HUDEP-2 (cell line): ENCODE data around the gene NAPEPLD.
"Not testable (repeated sequence)": the region's sequence is repeated elsewhere in the genome, so short reads cannot be mapped to it uniquely, and the experiment has no call there.

Experiments used
- DNase-seq, 76 experiments: peaks; one replicate each; lab custom pipeline; 2025; ENCODE audit not compliant: unreplicated experiment in 76 of 76; lab: John Stamatoyannopoulos, UW

NAPEPLD gene

DNA sequence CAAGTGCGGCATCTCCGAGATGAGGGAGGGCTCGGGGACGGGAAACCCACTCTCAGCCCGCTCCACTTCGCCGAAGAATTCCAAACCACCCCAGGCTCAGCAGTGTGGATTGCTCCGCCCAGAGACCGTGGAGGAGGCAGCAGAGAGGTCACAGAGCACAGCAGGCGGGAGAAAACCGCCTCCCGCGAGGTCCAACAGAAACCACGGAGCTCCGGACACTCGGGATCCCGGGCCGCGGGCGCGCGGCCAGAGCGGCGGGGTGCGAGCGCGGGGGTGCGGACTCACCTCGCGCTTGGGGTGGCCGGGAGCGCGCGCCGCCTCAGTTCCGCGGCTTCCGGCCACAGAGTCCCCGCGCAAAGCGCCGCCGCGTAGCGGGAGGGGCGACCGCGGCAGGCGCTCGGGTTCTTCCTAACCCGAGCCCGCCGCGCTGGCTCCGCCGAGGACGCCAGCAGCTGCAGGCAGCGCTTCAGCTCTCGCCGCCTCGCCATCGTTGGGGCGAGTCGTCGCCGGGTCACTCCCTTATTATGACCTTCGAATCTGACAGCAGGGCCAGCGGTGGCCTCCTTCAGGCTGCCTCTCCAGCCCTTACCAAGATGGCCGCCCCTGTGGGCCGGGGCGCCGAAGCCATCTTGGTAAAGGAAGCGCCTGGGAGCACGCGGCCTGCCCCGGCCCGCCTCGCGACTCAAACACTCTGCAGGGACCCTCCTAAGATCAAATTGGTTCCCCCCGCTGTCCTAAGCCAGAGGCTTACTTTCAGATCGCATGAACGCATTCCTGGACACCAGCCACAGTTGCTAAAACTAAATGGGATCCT lies at the start of gene NAPEPLD:
NAPEPLD (minus strand) TSS at position 106 of the 814 bp plus-strand sequence. CDS start 20,323 bp downstream, outside the sequence.
- DNase-seq, result peak in 74 of 76 experiments; percentile 24 to 89 (median 72)

DNA sequence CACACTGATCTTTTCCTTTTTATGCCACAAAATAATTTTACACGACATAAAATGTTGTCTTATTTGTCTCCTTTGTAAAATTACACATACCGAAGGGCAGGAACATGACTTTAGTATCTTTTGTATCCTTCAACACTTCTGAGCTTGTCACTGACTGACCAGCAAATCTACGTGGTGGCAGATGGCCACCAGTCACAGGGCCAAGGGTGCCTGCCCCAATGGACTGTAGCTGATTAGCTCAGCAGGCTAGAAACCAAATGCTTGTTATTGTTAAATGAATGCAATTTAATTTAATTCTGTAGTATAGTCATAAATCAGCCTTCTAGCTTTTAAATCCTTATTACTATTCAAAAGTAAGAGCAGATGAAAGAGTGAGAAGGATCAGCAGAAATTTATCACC lies 49.2 kb upstream of the NAPEPLD start:
- DNase-seq, result not testable (repeated sequence)

DNA sequence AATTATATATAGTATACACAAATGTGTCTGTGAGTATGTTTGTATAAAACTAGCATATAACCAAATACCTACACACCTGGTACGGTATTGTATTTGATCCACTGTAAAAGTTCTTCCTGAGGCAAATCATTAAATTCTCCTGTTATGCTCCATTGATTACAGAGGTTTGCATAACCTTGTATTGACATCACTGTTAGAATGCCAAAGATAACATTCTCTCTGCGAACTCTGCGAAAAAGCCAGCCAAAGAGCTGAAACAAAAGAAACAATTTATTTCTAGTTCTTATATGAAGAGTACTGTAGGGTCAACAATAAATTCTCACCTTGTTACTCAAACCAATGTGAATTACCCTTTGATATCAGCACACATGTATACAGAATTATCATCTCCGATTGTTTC lies 46.5 kb upstream of the NAPEPLD start:
- not testable (repeated sequence) for DNase-seq

DNA sequence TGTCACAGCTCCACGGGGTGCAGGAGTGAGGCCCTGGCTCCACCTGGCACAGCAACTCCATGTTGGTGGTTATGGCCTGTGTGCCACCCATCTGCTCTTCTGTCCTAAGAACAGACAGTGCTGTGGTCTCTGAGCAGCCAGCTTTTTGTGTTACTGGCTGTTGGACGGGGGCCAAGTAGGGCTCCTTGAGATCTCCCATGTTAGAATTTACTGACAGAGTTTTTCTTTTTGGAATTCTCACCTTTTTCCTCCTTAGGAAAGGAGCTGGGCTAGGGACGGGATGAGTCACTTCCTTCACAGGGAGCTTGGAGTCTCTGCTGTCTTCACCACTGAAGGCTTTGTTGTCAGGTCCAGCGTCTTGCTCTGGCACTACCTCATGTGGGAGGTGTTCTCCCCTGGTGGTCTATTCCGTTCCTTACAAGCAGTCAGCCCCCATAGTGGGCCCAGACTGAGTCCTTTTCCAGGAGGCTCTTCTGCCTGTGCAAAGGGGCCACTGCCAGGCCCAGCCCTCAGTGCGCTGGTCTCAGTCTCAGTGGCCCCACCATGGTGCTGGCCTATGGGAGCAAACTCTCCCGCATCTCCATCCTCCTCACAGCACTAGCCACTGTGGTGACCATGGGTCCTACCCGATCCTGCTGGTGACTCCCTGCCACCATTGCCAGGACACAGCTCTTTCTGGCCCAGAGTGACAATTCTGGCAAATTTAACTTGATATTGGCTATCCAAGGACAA lies 23.7 kb upstream of the NAPEPLD start:
- DNase-seq, result not testable (repeated sequence)

DNA sequence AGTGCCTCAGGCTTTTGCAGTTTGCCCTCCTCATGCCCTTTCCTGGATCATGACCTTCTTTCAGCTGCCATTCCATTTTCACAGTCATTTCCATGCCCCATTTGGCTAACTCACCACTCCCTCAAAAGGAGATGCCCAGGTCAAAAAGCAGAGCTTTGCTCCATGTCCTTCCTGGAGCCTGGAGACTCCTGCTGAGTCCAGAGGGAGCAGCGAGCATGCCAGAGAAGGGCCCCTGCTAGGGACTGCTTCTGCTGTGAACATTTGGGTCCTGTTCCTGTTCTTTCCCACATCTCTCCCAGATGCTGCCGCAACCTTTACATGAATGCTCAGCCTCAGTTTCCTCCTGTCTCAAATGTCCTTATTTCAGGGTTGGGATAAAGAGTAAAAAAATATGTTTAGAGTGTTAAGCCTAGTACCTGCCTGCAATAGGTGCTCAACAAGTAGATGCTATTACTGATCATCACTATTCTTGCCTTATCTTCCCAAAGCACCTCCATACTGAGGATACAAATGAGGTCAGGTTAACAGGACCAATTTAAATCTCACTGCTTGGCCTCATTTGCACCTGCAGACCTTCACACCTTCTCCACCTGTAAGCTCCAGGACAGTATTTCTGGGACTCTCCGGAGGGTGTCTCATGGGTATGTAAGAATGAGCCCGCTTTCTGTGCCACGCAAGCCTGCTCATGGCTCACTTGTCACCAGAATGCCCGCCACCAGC lies 23.0 kb upstream of the NAPEPLD start:
- DNase-seq, result not testable (repeated sequence)

DNA sequence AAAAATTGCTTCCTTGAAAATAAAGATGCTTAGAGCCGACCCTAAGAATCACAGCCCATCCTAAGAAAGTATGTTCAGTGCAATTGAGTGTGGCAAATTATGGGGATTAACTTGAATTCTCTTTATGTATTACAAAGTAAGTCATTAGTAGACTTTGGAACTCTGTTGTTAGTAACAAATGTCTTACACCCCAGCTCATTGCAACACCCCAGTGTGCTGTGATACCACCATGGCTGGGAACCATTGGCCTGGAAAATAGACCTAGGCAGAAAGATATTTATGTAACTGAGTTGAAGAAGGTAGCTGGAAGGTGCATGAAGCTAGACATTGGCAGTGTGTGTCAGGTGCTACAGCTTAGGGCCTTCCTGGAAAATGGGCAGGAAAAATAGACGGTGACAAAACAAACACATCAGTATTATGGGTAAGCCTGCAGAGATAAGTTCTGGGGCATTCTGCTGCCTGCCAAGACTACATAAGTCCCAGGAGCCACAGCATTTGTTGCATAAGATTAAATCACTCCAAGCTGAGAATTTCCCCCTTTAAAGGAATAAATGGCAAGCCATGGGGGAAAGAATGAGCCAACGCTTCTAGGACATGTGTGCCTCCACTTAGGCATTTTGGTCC lies 18.1 kb upstream of the NAPEPLD start:
- DNase-seq, result not testable (repeated sequence)

DNA sequence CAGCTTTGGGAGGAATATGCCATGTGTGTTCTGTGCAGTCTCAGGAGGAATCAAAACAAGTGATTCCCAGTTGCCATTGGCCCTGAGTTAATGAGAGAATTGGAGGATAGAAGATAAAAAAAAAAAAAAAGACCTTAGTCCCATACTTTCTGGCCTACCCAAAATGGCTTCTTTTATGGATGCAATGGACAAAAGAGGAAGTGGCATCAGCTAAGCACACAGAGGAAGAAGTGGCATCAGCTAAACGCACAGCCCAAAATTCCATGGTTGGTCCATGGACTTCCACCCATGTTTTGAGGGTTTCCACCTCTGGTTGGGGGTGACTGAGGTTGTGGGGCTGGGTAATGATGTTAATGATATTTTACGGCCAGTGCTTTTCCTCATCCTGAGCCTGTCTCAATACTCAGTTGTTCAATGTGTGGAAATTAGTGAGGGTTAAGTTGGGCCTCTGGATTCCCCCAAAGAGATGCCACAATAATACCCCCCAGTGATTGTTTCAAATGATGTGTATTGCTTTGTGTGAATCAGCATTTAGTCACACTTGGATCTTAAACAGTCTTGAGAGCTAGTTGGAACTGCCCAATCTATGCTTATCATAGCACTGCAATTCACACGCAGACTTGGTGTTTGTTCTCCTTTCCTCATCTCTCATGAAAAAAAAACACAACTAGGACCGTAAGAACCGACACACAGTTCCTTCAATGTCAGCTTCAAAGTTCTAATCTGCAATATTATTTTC lies 14.4 kb upstream of the NAPEPLD start:
- not testable (repeated sequence) for DNase-seq

DNA sequence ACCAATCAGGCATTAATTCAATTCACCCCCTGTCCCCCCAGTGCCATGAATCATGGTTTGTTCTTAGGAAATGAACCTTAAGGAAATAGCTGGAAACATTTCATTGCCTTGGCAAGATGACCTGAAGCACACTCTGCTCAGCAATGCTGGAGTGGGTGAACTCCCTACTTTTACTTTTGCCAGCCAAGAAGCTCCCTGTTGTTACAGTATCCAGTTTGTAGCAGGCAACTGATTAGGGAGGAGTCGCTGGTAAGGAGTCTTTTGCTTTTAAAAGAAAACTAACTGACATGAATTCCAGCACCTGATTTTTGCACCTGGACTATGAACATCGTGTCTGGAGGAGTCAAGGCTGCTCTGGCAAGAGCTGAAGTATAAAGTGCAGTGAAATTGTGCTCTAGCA lies 13.7 kb upstream of the NAPEPLD start:
- DNase-seq, result not testable (repeated sequence)

DNA sequence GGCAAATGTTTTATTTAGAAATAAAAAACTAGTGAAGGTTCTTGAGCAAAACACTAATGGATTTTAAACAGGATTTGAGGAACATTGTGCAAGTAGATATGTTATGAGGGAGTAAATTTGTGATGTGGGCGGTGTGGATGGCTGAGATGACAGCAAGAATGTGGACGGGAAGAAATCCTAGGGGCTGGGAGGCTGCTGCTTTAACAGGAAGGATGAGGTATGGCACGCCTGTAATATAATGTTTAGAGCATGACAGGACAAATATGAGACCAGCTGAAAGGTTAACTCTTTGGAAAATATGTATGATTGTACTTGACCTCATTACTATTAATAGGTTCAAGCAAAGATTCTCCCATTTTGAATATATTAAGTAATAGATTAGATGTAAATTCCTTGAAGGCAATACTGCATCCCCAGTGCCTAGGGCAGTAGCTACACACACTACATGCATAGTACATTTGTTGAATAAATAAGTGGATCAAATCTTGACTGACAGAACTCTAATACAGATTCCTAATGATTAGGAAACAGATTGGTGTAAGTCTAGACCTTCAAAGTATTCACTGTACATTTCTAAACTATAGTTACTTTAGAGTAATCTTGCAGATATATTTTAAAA lies 13.2 kb upstream of the NAPEPLD start:
- DNase-seq, result not testable (repeated sequence)

DNA sequence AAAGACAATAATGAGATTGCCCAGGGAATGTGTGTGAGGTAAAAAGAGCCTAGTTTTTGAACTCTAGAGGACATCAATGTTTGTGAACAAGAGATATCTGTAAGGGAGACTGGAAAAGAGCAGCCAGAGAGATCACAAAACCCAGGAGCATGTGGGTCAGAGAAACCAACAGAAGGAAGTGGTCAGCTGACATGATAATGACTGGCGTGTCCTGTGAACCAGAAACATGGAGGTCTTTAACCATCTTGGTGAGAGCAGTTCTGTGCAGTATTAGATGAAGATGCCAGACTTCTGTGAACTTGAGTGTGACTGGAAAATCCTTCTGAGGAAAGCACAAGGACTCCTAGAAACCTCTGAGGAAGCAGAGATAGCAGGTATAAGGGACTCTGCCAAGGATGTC lies 10.2 kb upstream of the NAPEPLD start:
- not testable (repeated sequence) for DNase-seq

DNA sequence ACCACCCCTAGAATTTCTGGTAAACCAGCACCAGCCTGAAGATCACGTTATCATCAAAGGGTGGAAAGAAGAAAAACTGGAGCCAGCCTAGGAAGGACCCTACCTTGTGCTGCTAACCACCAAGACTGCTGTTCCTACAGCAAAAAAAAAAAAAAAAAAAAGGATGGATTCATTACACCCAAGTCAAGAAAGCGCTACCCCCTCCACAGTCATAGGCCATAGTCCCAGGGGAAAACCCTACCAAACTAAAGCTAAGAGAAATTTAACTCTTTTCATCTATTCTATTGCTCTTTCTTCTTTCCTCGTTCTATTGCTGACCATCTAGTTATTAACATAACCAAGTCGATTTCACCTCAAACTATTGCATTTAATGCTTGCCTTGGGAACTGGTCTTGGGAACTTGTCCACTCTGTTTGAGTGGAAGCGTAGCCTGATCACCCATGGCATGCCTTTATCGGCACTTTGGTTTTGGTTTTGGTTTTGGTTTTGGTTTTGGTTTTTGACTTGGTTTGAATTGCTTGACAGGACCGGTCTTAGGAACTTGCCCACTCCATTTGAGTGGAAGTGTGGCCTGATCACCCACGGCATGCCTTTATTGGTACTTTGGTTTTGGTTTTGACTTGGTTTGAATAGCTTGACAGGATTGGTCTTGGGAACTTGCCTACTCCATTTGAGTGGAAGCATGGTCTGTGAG lies 6.6 kb upstream of the NAPEPLD start:
- not testable (repeated sequence) for DNase-seq

DNA sequence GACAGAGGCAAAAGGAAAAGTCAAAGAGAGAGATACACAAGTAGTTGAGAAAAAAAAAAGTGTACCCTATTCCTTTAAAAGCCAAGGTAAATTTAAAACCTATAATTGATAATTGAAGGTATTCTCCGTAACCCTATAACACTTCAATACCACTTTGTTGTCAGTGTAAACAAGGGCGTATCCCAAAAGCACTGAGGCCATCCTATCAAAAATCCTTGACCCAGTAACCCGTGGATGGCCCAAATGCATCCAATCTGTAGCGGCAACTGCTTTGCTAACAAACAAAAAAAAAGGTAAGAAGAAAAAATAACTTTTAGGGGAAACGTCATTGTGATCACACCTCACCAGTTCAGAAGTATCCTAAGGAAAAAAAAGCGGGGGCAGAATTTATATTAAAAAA lies 5.1 kb upstream of the NAPEPLD start:
- no peak for DNase-seq

DNA sequence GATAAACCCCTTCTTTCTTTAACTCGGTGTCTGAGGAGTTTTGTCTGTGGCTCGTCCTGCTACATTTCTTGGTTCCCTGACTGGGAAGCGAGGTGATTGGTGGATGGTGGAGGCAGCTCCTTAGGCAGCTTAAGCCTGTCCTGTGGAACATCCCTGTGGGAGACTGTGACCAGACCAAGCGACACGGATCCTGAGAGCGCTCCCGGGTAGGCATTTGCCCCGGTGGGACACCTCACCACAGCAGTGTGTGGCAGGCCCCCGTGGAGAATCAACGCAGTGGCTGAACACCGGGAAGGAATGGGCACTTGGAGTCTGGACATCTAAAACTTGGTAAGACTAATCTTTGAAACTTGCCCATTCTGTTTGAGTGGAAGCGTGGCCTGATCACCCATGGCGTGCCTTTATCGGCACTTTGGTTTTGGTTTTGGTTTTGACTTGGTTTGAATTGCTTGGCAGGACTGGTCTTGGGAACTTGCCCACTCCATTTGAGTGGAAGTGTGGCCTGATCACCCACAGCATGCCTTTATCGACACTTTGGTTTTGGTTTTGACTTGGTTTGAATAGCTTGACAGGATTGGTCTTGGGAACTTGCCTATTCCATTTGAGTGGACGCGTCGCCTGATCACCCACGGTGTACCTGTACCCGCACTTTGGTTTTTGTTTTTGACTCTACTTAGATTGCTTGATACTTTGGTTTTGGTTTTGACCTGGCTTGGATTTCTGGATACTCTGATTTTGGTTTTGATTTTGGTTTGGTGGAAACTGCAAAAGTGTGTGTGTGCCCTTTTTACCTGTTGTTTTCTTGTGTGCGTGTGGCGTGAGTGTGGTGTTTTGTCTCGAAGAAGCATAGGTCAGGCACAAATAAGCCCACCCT lies 4.1 kb upstream of the NAPEPLD start:
- DNase-seq, result not testable (repeated sequence)

DNA sequence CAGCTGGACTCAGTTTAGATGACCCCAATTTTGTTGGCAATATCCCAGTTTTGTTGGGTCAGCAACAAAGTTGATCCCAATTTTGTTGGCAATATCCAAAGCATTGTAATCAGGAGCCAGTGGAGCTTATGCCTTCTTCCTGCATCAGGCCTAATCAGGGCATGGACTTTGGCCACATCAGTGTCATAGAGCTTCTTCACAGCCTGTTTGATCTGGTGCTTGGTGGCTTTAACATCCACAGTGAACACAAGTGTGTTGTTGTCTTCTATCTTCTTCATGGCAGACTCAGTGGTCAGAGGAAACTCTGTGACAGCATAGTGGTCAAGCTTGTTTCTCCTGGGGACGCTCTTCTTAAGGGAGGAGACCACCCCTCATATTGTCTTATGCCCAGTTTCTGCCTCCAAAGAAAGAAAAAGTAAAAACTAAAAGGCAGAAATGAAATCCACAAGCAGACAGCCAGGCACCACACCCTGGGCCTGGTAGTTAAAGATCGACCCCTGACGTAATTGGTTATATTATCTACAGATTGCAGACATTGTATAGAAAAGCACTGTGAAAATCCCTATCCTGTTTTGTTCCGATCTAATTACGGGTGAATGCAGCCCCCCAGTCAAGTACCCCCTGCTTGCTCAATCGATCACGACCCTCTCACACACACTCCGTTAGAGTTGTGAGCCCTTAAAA lies 3.2 kb upstream of the NAPEPLD start:
- peak in 45 of 76 experiments; percentile 6 to 71 (median 34) for DNase-seq

DNA sequence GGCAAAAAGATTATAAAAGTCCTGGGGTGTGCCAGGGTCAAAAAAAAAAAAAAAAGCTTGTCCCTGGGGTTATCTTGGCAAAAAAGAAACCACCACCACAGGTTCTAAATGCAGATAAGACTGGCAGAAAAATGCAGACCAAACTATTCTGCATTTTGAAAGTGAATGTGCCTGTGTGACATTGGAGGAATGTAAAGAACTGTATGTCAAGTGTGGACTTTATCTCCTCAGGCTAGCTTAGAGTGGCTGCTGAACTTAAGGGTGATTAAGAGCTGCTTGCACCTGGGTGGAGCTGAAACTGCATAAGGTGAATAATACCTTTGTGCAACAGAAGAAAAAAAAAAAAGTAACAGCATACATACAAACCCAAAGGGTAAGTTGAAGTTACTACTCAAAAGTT lies 1.3 kb upstream of the NAPEPLD start:
- DNase-seq, result peak in 63 of 76 experiments; percentile 15 to 94 (median 75)

DNA sequence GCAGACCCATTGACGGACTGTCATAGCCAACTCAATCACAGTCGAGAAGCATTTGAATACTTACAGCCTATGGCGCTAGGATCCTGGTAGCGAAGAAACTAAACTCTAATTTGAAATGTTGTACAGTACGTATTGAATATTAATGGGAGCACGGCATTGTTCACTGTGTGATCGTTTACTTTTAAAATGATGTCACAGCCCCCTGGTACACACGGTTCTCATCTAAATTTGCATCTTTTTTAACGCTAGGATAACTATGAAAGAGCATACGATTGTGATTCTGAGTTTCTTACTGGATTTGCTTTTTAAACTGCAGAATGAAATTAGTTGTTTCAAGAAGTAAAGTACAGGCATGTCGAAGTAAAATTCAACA lies 895 bp upstream of the NAPEPLD start:
- DNase-seq, result peak in 5 of 76 experiments; percentile 53 to 65 (median 63)
